OCI-LY3 (cell line): ENCODE measurements around the gene ADD3.
"Not testable (repeated sequence)": the region's sequence is repeated elsewhere in the genome, so short reads cannot be mapped to it uniquely, and the experiment has no call there.

ENCODE experiments used
- H2AFZ ChIP-seq: fragments of 200-600, 300-600 bp; shearing (Covaris generic); 2 replicates; pipeline ENCODE4 v1.6.0; 2014; ENCODE audit warnings: antibody characterized with exemption, low read depth, low read length
- H3K27ac ChIP-seq: fragments of 200-600, 300-600 bp; sonication (generic); 2 replicates; pipeline ENCODE4 v1.5.1; 2014; ENCODE audit warnings: mild to moderate bottlenecking, low read length, moderate library complexity, mixed read lengths
- H3K27me3 ChIP-seq: fragments of 200-600, 300-600 bp; sonication (generic); 2 replicates; pipeline ENCODE4 v1.6.1; 2014; ENCODE audit warnings: low read depth, low read length, mixed read lengths
- H3K36me3 ChIP-seq: fragments of 200-600, 300-600 bp; sonication (generic); replicated peaks from 2 replicates; pipeline ENCODE3; 2014; ENCODE audit warnings: low read depth, low read length, mixed read lengths
- H3K4me1 ChIP-seq: fragments of 300-600, 200-600 bp; sonication (generic); 2 replicates; pipeline ENCODE4 v1.6.1; 2014; ENCODE audit warnings: low read length, mixed read lengths
- H3K4me2 ChIP-seq: fragments of 200-600, 300-600 bp; sonication (generic); 2 replicates; pipeline ENCODE4 v1.6.1; 2014; ENCODE audit warnings: low read length, mixed read lengths
- H3K4me3 ChIP-seq: fragments of 300-600, 200-600 bp; sonication (generic); 2 replicates; pipeline ENCODE4 v1.5.1; 2014; ENCODE audit warnings: antibody characterized with exemption, mild to moderate bottlenecking, low read length, moderate library complexity
- H3K79me2 ChIP-seq: fragments of 300-600, 200-600 bp; shearing (Covaris generic); 2 replicates; pipeline ENCODE4 v1.6.1; 2014; ENCODE audit warnings: mild to moderate bottlenecking, low read length, mixed read lengths
- H3K9ac ChIP-seq: fragments of 300-600, 200-600 bp; shearing (Covaris generic); 2 replicates; pipeline ENCODE4 v1.6.0; 2014; ENCODE audit warnings: mild to moderate bottlenecking, low read length, moderate library complexity
- H3K9me3 ChIP-seq: fragments of 200-600, 300-600 bp; shearing (Covaris generic); 2 replicates; pipeline ENCODE4 v1.6.1; 2014; ENCODE audit warnings: low read length, mixed read lengths; ENCODE audit not compliant: insufficient read depth
- H4K20me1 ChIP-seq: fragments of 200-600, 300-600 bp; sonication (generic); 2 replicates; pipeline ENCODE4 v1.6.1; 2016; ENCODE audit warnings: low read length, mixed read lengths; ENCODE audit not compliant: insufficient read depth
- EZH2phosphoT487 ChIP-seq: fragments of 200-600 bp; shearing (Covaris generic); IDR thresholded peaks from 2 replicates; pipeline ENCODE4 v1.6.1; 2018; ENCODE audit warnings: antibody characterized with exemption, mixed run types, low read depth
- TF ChIP-seq, protein P1 (sequence below): fragments of 200-600, 300-600 bp; sonication (generic); IDR thresholded peaks from 2 replicates; pipeline ENCODE4 v1.5.1; 2014; ENCODE audit warnings: antibody characterized with exemption, low read length, low read depth

The ADD3 gene

DNA sequence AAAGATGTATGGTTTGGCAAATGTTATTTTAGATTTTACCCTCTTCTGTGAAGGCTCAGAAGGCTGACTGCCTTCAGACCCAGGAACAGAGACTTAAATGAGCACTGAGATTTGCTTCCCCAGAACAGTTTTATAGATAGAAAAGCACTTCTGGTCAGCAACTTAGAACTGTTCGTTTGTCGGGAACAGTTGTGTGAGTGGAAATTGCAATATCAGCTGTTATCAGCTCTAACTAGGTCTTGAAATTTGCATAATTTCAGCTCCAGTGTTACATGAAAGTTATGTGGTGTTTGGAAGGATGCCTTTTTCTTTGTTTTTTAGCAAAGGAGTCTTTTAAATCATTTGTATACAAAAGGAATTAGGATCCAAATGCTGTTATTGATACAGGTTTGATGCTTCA lies 115.8 kb downstream of the ADD3 start:
- H3K36me3 ChIP-seq: no peaks in the 10 kb centered on the region

DNA sequence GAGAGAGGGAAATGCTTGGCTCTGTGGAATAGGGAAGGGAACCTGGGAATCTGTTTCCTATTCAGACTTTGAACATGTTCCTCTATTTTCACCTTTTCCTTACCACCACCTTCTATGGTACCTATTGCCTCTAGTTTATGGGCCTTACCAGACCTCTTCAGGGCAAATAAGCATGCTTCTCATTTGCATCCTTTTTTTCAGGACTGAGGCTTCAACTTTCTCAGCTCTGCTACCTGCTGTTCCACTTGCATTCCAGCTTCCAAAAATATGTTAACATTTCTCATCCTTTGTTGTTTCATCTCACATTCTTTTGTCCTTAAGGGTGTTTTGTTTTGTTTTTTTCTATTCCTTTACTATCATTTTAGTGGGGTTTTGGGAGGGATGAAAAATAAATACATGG lies 121.7 kb downstream of the ADD3 start:
- peaks cover 4% of the 10 kb centered on the region for H3K4me1 ChIP-seq
- no peaks in the 10 kb centered on the region for H4K20me1 ChIP-seq
- no peak overlapping the region for H3K9ac ChIP-seq
- H3K4me2 ChIP-seq: no peak overlapping the region
- H3K27me3 ChIP-seq: no peaks in the 10 kb centered on the region
- no peak overlapping the region for H3K27ac ChIP-seq
- no peaks in the 10 kb centered on the region for H3K79me2 ChIP-seq
- H3K9me3 ChIP-seq: no peaks in the 10 kb centered on the region
- H3K4me3 ChIP-seq: no peak overlapping the region
- no peaks in the 10 kb centered on the region for H3K36me3 ChIP-seq
- no peak overlapping the region for H2AFZ ChIP-seq
- no peak for TF ChIP-seq EZH2phosphoT487
- TF ChIP-seq, protein P1, sequence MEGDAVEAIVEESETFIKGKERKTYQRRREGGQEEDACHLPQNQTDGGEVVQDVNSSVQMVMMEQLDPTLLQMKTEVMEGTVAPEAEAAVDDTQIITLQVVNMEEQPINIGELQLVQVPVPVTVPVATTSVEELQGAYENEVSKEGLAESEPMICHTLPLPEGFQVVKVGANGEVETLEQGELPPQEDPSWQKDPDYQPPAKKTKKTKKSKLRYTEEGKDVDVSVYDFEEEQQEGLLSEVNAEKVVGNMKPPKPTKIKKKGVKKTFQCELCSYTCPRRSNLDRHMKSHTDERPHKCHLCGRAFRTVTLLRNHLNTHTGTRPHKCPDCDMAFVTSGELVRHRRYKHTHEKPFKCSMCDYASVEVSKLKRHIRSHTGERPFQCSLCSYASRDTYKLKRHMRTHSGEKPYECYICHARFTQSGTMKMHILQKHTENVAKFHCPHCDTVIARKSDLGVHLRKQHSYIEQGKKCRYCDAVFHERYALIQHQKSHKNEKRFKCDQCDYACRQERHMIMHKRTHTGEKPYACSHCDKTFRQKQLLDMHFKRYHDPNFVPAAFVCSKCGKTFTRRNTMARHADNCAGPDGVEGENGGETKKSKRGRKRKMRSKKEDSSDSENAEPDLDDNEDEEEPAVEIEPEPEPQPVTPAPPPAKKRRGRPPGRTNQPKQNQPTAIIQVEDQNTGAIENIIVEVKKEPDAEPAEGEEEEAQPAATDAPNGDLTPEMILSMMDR: no peak

More for the DNA sequence above, 115.8 kb downstream of the ADD3 start:
- no peak overlapping the region for H3K4me3 ChIP-seq
- H3K27me3 ChIP-seq: no peaks in the 10 kb centered on the region
- TF ChIP-seq EZH2phosphoT487: no peak
- TF ChIP-seq, protein P1: no peak
- no peak overlapping the region for H3K4me2 ChIP-seq
- H3K9me3 ChIP-seq: no peaks in the 10 kb centered on the region
- H3K4me1 ChIP-seq: no peaks in the 10 kb centered on the region
- no peaks in the 10 kb centered on the region for H4K20me1 ChIP-seq
- H3K27ac ChIP-seq: no peak overlapping the region
- H3K9ac ChIP-seq: no peak overlapping the region
- H2AFZ ChIP-seq: no peak overlapping the region
- no peaks in the 10 kb centered on the region for H3K79me2 ChIP-seq

DNA sequence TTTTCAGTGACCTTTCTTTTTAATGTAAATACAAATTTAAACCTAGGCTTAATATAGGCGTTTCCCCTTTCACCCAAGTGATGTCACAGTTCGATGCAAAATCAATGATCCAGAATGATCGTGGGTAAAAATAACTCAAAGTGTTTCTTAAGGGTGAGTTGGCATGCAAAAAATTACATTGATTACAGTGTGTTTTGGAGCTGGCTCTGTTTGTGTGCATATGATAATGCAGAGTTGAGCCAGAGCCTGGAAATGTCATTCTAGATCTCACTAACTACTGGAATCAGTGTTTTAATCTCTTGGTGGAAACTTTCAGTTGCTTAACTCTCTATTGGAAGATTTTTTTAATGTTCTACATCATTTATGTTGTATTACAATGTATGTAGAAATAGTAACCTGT lies 127.1 kb downstream of the ADD3 start:
- Histone ChIP-seq H3K27me3 (no peaks in the 10 kb centered on the region), H3K79me2 (no peaks in the 10 kb centered on the region), H3K9me3 (no peaks in the 10 kb centered on the region), H4K20me1 (no peaks in the 10 kb centered on the region), H3K4me3 (no peak overlapping the region), H3K27ac (no peak overlapping the region), H3K4me1 (peaks cover 23% of the 10 kb centered on the region), H3K4me2 (no peak overlapping the region), H3K36me3 (no peaks in the 10 kb centered on the region), H3K9ac (no peak overlapping the region), H2AFZ (no peak overlapping the region)
- TF ChIP-seq, protein P1: no peak
- no peak for TF ChIP-seq EZH2phosphoT487

- H3K4me1 ChIP-seq: peaks cover 23% of the 10 kb centered on the region
- not testable (repeated sequence) for H3K79me2 ChIP-seq, H4K20me1 ChIP-seq, H3K27me3 ChIP-seq, H3K4me2 ChIP-seq, H3K27ac ChIP-seq, H3K36me3 ChIP-seq, H2AFZ ChIP-seq, H3K9ac ChIP-seq, H3K9me3 ChIP-seq, H3K4me3 ChIP-seq
Measured at GRCh38 chr10:110135836-110136235, 128.1 kb downstream of the ADD3 start.

GRCh38 chr10:110137142-110137545 lies 129.4 kb downstream of the ADD3 start:
- Histone ChIP-seq H2AFZ (no peak overlapping the region), H3K27ac (no peak overlapping the region), H3K4me2 (peak overlapping the region; percentile 49; the same call in 1 of the 2 replicates), H3K9ac (no peak overlapping the region), H3K4me3 (no peak overlapping the region), H3K27me3 (no peaks in the 10 kb centered on the region), H3K36me3 (no peaks in the 10 kb centered on the region), H3K4me1 (peaks cover 23% of the 10 kb centered on the region), H4K20me1 (no peaks in the 10 kb centered on the region), H3K79me2 (no peaks in the 10 kb centered on the region), H3K9me3 (no peaks in the 10 kb centered on the region)
- TF ChIP-seq, protein P1: peak; percentile 75
- no peak for TF ChIP-seq EZH2phosphoT487
